NCI-H446 (cell line): ENCODE measurements around the gene SELE.

ENCODE experiments used
- DNase-seq, 2 experiments: peaks; one replicate each; lab custom pipeline; 2025; lab: John Stamatoyannopoulos, UW

Gene SELE, protein sequence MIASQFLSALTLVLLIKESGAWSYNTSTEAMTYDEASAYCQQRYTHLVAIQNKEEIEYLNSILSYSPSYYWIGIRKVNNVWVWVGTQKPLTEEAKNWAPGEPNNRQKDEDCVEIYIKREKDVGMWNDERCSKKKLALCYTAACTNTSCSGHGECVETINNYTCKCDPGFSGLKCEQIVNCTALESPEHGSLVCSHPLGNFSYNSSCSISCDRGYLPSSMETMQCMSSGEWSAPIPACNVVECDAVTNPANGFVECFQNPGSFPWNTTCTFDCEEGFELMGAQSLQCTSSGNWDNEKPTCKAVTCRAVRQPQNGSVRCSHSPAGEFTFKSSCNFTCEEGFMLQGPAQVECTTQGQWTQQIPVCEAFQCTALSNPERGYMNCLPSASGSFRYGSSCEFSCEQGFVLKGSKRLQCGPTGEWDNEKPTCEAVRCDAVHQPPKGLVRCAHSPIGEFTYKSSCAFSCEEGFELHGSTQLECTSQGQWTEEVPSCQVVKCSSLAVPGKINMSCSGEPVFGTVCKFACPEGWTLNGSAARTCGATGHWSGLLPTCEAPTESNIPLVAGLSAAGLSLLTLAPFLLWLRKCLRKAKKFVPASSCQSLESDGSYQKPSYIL

DNA sequence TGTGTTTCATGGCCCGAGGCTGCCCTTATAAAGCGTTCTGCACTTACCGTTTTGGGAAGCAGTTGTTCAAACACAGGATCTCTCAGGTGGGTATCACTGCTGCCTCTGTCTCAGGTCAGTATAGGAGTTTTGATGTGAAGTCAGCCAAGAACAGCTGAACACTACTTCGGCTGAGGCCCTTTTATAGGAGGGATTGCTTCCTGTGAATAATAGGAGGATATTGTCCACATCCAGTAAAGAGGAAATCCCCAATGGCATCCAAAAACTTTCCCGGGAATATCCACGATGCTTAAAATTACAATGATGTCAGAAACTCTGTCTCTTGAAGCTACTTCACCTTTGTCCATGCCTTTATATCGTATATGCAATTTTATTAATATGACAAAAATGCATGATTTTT, at the start of gene SELE:
Gene SELE, minus strand, starts transcription at position 156 of the 400 bp plus-strand sequence. CDS start 467 bp downstream, outside the sequence.
- no peak for DNase-seq

DNA sequence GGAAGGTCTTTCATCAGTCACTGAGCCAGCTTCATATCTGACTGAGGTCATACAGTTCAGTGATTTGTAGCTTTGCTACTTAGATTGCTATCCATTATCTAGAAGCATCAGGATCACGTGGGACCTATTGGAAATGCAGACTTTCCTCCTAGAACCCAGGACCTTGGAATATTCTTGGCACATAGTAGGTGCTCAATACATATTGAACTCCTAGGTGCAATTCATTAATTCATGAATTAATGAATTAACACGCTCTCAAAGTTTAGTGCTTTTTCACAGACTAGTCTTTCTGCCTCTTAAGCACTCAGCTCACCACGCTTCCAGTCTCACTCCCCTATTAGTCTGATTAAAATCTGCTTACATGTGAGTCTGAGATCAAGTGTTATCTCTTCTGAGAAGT, 48.7 kb upstream of the SELE start:
- DNase-seq, result no peak

DNA sequence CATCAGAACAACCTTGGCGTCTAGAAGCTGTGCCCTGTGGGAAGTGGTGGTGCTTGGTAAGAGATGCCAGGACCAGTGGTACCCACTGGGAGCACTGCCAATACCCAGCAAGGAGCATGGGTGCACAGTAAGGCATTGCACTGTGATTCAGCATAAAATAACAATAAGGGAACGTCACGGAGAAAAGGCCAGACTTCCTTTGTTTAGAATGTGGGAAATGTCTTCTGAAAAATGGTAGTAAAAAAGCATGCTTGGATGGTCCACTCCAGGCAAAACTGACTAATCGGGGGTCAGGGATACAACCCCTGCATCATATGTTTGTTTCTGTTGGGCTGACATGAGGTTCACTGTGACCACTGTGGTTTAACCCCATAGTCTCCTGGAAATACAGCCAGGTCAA, 46.1 kb upstream of the SELE start:
- DNase-seq, result no peak

DNA sequence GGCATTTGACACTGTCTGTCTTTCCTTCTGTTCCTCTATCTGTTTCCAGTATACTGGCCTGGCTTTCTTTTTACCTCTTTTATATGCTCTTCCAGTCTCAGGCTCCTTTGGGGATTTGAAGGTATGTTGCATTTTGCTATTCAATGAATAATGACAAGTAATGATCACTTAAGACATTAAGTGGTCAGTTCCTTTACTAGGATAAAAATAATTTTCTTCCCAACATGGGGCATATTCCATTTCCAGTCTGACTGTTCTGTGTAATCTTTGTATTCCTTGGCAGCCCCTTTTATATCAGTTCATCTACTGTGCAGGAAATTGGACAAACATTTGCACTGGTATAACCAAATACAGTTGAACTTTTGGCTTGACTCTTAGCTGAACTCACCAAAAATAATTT, 45.3 kb upstream of the SELE start:
- no peak for DNase-seq

DNA sequence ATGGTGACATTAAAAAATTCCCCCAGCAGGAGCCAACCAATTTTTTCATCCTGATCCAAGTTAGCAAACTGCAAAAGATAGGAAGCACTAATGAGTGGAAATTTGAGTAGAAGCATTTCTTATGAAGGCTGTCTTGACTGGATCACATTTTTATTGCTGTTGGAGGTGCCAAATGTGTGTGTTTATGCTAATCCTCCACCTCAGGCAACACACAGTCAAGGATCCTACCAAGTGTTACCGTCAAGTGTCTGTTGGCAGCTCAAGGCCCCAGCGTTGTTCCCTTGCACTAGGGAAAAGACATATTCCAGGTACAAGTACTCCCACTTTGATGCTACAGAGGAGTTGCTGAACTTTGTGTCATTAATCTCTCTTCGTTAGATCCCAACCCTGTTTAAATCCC, 42.6 kb upstream of the SELE start:
- DNase-seq, result no peak

DNA sequence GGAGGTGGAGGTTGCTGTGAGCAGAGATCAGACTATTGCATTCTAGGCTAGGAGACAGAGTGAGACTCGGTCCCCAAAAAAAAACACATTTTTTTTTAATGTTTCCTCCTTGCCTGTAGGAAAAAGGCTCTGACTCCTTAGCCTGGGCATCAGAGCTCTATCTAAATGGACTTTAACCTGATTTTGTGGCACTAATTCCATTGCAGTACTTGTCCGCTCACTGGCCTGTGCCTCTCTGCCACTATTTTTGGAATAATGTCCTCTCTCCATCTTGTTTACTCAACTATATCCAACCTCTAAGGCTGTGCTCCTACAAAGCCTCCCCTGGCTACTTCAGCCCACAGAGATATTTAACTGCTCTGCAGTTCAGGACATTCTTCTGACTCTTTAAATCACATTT, 34.3 kb upstream of the SELE start:
- DNase-seq, result no peak

DNA sequence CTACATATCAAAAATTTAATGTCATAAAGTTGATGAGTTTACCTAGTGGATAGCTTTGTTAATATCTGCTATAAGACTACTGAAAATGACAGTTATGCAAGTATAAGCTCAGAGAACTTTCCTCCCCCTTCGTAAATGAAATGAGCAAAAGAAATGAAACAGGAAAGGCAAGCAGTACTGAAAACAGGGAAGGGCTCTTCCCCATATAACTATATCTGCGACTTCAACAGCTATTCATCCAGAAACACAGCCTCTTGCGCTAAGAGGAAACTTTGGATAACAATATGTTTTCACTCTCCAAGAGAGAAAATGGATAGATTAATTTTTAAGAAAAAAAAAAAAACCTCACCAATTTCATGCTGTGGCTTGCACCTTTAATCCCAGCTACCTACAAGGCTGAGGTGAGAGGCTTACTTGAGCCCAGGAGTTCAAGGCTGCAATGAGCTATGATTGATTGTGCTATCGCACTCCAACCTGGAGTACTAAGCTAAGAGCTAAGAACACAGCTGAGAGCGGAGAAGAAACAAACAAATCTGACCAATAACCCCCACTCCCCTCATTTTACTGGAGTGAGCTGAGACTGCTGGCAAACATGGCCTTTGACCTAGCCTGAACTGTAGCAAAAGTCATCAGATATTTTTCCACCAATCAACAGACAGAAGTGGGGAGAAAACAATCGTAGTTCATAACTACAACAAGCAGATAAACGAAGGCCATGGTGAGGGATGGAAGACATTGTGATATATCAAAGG, 31.9 kb upstream of the SELE start:
- no peak for DNase-seq

DNA sequence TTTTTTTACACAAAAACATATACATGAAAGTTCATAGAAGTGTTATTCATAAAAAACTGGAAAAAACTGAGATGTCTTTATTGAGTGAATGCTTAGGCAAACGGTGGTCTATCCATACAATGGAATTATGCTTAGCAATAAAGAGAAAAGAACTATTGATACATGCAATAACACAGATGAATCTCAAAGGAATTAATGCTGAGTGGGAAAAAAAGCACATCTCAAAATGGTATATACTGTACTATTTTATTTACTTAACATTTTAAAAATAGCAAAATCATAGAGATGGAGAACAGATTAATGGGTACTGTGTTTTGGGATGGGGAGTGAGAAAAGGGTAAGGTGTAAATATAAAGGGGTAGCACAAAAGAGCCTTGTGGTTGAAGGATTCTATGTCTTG, 31.0 kb upstream of the SELE start:
- DNase-seq, result no peak

DNA sequence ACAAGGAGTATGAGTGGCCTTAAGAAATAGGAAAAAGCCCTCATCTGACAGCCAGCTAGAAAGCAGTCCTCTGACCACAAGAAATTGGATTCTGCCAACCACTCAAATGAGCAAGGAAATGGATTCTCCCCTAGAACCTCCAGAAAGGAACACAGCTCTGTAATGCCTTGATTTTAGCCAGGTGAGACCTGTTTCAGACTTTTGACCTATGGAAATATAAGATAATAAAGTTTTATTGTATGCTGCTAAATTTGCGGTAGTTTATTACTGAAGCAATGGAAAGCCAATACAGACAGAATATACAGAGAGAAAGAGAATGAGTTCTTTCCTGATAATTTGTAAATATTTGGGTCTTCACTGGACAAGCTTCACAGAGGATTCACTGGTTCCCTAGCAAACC, 28.8 kb upstream of the SELE start:
- DNase-seq, result no peak

DNA sequence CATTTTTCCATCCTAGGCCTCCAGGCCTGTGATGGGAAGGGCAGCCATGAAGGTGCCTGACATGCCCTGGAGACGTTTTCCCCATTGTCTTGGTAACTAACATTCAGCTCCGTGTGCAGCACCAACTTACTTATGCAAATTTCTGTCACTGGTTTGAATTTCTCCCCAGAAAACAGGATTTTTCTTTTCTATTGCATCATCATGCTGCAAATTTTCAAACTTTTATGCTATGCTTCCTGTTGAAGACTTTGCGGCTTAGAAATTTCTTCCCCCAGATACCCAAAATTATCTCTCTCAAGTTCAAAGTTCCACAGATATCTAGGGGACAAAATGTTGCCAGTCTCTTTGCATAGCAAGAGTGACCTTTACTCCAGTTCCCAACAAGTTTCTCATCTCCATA, 25.2 kb upstream of the SELE start:
- no peak for DNase-seq

DNA sequence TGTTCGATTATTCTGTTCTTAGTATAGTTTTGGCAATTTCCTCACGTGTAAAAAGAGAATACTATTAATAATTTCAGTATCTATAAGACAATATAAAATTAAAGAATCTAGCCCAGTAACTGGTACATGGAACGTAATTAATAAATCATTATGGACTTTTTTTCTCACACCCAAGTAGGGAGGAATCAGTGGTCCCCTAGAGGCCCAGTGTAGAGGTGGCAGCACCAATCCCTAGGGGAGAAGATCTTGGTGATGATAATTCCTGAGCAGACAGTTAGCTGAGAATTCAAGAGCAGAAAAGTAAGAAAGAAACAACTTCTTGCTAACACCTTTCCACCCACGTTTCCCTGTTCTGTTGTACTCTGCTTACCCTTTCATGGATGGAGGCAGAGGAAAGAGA, 19.7 kb upstream of the SELE start:
- no peak for DNase-seq

DNA sequence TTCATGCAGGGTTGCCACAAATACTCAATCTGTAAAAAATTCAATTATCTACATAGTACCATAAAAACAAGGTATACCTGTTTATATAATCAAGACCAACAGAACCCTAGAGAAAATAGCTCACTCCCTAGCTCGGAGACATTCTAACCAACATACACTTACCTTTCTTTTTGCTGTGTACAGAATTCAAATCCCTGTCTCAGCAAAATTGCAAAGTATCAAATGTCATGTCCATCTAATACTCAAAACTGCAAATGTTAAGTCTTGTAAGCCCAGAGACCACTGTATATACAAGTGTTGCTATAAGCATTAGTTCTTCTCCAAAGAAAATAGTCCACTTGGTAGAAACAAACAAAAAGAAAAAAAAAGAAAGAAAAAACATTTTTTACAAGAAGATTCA, 16.2 kb upstream of the SELE start:
- DNase-seq, result no peak

DNA sequence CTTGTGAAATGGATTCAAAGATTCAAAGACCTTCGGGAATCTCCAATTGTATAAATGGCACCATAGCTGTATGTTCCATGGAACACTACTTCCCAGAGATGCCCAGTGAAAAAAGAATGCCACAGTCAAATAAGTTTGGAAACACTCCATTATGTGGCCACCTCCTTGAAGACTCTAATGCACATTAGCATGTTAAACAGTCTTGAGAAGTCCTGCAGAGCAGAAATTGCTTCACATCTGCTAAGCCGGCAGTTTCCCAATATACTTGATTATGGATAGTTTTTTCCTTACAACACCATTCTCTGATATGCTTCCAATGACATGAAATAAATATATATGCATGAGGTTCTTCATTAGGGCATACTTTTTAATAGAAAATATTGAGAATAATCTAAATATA, 12.7 kb upstream of the SELE start:
- no peak for DNase-seq

DNA sequence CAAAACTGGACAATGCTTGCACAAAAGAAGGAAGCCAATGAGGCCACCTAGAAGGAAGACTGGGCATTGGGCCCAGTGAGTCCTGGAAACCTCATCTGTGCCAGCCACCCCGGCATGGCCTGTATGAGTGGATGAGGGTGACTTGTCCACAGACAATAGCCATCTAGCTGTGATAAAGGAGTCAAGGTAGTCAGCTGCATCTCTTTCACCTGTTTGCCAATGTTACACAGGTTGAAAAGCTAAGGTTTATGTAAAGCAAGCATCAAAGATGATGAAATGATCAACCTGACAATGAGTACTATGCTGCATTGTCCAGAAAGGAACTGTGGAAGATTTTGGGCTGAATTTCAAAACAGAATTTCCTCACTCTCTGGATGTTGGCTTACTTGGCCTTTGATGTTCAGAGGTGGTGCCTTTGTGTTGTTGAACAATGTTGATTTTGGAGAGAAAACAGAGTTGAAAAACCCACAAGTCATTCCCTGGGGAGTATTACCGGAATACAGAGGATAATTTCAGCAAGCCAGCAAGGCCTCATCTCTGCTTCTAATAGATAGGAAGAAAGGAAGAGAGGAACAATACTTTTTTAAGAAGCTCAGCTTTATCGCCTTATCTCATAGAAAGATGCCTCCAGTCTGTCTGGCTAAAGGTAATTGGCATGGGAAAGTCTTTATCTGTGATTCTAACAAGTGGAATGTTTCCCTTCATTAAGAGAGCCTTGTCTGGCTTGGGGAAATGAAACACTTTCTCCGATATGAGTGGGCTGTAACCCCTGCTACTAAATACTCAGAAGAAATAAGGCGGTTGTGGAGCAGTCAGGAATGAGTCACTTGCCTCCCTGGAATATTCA, 11.4 kb upstream of the SELE start:
- no peak for DNase-seq

DNA sequence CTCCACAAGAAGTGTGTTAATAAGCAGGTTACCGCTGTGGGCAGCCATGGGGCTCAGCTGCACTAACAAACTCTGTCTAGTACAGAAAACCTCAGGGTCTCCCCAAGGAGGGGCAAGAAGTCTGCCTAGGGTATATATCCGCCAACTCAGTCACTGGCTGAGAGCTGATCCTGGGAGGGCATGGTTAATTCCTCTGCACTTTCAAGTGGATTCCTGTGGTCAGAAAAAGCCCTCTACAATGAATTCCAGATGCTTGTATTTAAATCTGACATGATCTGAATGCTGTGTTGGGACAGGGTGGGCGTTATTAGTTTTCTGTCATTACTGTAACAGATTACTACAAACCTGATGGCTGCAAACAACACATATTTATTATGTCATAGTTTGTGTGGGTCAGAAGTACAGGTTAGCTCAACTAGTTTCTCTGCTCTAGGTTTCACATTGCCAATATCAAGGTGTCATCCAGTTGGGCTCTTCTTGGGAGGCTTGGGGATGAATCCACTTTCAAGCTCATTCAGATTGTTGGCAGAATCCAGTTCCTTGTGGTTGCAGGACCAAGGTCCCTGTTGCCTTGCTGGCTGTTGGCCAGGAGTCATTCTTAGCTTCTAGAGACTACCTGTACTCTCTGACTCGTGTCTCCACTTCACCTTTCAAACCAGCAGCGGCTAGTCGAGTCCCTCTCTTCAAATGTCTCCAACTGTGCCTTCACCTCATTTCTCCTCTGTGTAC, 8.0 kb upstream of the SELE start:
- DNase-seq, result no peak

DNA sequence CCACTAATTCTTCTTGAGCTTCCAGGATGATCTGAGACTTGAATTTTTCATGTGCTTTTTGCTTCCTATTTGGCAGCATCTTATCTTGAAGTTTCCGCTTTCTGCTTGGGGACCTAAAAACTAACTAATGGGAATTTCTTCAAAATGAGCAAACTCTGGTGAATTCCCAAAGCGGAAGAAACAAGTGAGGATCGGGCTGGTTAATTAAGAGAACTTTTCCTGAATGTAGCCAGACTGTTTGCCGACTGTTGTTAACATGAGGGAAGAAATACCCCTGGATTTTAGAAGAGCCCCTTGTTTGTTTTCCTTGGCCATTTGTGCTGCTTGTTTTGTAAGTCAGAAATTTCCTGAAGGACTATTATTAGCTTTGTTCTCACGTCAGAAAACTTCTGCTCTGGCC, 6.1 kb upstream of the SELE start:
- DNase-seq, result no peak

DNA sequence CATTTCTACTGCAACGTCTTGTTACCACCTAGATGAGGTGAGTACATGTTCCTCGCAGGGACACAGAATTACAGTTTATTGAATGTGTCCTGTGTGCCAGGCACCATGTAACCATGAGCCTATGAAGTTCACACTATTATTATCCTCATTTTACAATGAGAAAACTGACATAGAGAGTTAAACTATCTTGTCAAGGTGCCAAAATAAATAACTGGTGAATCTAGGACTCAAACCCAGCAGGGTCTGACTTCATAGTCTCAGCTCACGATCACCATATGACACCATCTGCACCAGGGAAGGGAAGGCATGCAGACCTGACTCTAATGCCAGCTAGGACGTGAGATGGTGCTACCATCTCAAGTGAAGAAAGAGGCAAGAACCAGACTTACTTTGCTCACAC, 2.4 kb downstream of the SELE start:
- peak in 1 of 2 experiments; percentile 18 for DNase-seq

DNA sequence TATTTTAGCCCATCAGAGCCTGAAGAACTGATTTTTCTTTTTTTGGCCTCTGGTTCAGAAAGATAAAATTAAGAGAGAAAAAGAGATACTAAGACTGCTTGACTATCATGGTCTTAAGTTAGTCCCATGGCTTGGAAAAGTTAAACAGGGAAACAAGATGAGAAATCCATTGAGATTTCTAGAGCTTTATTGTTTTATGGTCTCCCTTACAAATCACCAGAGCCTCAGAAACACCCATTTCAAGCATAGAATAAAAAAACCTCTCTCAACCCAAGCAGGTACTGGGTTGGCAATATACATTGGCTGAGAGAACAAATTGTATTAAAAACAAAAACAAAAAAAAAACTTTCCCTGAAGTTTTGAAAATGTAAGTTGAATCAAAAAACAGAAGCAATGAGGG, 3.9 kb downstream of the SELE start:
- no peak for DNase-seq

DNA sequence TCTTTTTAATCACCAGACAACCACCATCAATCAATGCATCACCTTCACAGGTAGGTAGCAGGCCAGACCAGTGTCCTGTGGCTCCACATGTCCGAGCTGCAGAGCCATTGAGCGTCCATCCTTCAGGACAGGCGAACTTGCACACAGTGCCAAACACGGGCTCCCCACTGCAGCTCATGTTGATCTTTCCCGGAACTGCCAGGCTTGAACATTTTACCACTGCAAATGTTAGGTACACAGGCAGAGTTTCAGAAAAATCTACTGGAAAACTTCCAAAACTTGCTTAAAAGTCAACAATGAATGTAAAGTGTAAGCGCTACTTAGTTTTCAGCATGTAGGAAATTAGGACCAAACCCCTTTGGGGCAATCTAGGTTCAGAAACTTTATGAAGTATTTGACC, 6.6 kb downstream of the SELE start:
- no peak for DNase-seq

DNA sequence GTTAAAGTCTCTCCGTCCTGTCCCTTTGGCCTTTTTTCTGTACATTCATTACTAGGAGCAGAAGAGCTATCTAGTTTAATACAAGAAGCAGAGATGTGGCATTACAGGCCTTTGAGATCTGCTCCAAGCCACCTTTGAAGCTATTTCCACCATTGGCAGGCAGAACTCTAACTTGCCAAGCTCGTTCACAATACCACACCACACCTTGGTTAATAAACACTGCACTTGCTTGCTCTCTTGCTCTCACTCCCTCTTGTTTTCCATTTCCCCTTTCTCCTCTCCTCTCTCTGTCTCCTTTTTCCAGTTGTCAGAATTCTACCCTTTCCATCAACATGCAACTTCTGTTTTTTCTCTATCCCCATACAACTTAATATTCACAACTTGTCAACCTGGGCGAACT, 7.0 kb downstream of the SELE start:
- DNase-seq, result no peak

DNA sequence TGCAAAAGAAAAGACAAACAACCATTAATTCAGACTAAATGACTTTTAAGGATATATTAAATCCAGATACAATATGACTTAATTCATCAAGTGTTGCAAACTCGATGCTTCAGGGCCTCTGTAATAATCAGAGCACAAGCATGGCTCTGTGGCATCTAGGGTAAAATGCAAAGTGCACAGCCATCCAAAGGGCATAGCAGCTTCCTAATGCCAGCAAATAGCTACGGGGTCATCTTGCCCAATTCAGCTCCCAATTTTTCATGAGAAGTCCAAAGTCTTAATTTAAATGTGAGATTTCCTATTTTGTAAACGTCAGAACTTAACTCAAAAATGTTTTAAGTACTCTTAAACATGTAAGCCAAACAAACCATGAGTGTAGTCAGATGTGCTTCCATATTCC, 7.9 kb downstream of the SELE start:
- no peak for DNase-seq

DNA sequence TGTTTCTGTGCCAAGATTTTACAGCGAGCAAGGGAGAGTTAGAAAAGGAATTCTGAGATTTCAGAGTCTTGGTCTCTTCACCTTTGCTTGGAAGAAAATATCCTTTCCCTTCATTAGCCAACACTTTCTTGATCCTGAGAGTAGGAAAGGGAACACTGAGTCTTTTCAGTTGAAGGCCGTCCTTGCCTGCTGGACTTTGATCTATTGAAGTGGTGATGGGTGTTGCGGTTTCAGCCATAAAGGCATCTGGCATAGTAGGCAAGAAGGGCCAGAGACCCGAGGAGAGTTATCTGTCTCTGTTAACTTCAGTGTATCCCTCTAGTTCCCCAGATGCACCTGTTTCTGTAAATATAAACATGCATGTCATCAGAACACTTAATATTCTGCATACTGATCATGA, 9.7 kb downstream of the SELE start:
- no peak for DNase-seq
